SJSA1 (cell line): ENCODE results near the gene HOXB4. TPM values are rescaled to one million over a fixed set of nuclear protein-coding genes. Genes with fewer than 3 reads are reported as not detected.

Source experiments
- DNase-seq, 2 experiments: peaks; one replicate each; pipeline ENCODE4 v3.0.0-alpha.2; 2015 to 2020; ENCODE audit warnings: low spot score in 2 of 2, low read depth in 1 of 2
- H3K27ac ChIP-seq: fragments of 250-450 bp; sonication (Bioruptor Pico); 2 replicates; pipeline ENCODE4 v1.5.1; 2020; ENCODE audit warnings: mild to moderate bottlenecking, moderate library complexity
- H3K27me3 ChIP-seq: fragments of 250-450 bp; sonication (Bioruptor Pico); replicated peaks from 2 replicates; pipeline ENCODE4 v1.5.1; 2020; ENCODE audit warnings: mild to moderate bottlenecking, moderate library complexity
- H3K36me3 ChIP-seq: fragments of 250-450 bp; sonication (Bioruptor Pico); 2 replicates; pipeline ENCODE4 v1.5.1; 2020; ENCODE audit warnings: mild to moderate bottlenecking
- H3K4me1 ChIP-seq: fragments of 250-450 bp; sonication (Bioruptor Pico); replicated peaks from 2 replicates; pipeline ENCODE4 v1.6.1; 2021; ENCODE audit warnings: mild to moderate bottlenecking
- H3K4me3 ChIP-seq: fragments of 250-450 bp; sonication (Bioruptor Pico); 2 replicates; pipeline ENCODE4 v1.5.1; 2020; ENCODE audit warnings: mild to moderate bottlenecking
- H3K9me3 ChIP-seq: fragments of 250-450 bp; sonication (Bioruptor Pico); replicated peaks from 2 replicates; pipeline ENCODE4 v1.5.1; 2020; ENCODE audit warnings: mild to moderate bottlenecking
- total RNA-seq: library from RNA; depleted of rRNA; stranded (reverse); fragments of >200 nt; shearing (Covaris generic); gene quantifications from 2 replicates; pipeline ENCODE4 v1.2.3, GENCODE V29; 2014

Gene HOXB4
- total RNA-seq, 1 experiment from 2014 or later: 3.2 TPM

- no peak for DNase-seq
- Histone ChIP-seq H3K9me3 (no peaks in the 10 kb centered on the region), H3K4me3 (no peak overlapping the region), H3K4me1 (no peaks in the 10 kb centered on the region; the same call in 1 of the 2 replicates), H3K27me3 (no peaks in the 10 kb centered on the region), H3K36me3 (peaks cover 10% of the 10 kb centered on the region; the same call in 1 of the 2 replicates), H3K27ac (no peak overlapping the region)
These were observed 23.5 kb downstream of the HOXB4 start for GRCh38 chr17:48554412-48555257.

- Histone ChIP-seq H3K4me1 (no peaks in the 10 kb centered on the region; the same call in 1 of the 2 replicates), H3K36me3 (peaks cover 10% of the 10 kb centered on the region; the same call in 1 of the 2 replicates), H3K9me3 (no peaks in the 10 kb centered on the region), H3K27ac (no peak overlapping the region), H3K4me3 (no peak overlapping the region), H3K27me3 (no peaks in the 10 kb centered on the region)
- DNase-seq: no peak
These were observed 24.3 kb downstream of the HOXB4 start for GRCh38 chr17:48553826-48554225.

GRCh38 chr17:48553190-48553547, 25.0 kb downstream of the HOXB4 start:
- H3K9me3 ChIP-seq: no peaks in the 10 kb centered on the region
- no peak for DNase-seq
- peaks cover 10% of the 10 kb centered on the region; the same call in 1 of the 2 replicates for H3K36me3 ChIP-seq
- H3K4me1 ChIP-seq: no peaks in the 10 kb centered on the region; the same call in 1 of the 2 replicates
- no peaks in the 10 kb centered on the region for H3K27me3 ChIP-seq
- no peak overlapping the region for H3K27ac ChIP-seq
- H3K4me3 ChIP-seq: no peak overlapping the region

- Histone ChIP-seq H3K4me3 (no peak overlapping the region), H3K27me3 (no peaks in the 10 kb centered on the region), H3K27ac (no peak overlapping the region), H3K4me1 (no peaks in the 10 kb centered on the region; the same call in 1 of the 2 replicates), H3K9me3 (no peaks in the 10 kb centered on the region), H3K36me3 (peaks cover 10% of the 10 kb centered on the region; the same call in 1 of the 2 replicates)
- DNase-seq: no peak
These were observed 25.5 kb downstream of the HOXB4 start for GRCh38 chr17:48552466-48553189.

GRCh38 chr17:48551596-48552465, 26.3 kb downstream of the HOXB4 start:
- Histone ChIP-seq H3K9me3 (no peaks in the 10 kb centered on the region), H3K4me1 (no peaks in the 10 kb centered on the region; the same call in 1 of the 2 replicates), H3K27me3 (no peaks in the 10 kb centered on the region), H3K27ac (no peak overlapping the region), H3K4me3 (no peak overlapping the region), H3K36me3 (peaks cover 10% of the 10 kb centered on the region; the same call in 1 of the 2 replicates)
- DNase-seq: no peak

- Histone ChIP-seq H3K36me3 (peaks cover 10% of the 10 kb centered on the region; the same call in 1 of the 2 replicates), H3K27ac (no peak overlapping the region), H3K4me3 (no peak overlapping the region), H3K27me3 (no peaks in the 10 kb centered on the region), H3K9me3 (no peaks in the 10 kb centered on the region), H3K4me1 (no peaks in the 10 kb centered on the region; the same call in 1 of the 2 replicates)
- no peak for DNase-seq
These were observed 27.0 kb downstream of the HOXB4 start for GRCh38 chr17:48551214-48551555.

- Histone ChIP-seq H3K27me3 (no peaks in the 10 kb centered on the region), H3K4me1 (no peaks in the 10 kb centered on the region; the same call in 1 of the 2 replicates), H3K4me3 (no peak overlapping the region), H3K27ac (no peak overlapping the region), H3K9me3 (no peaks in the 10 kb centered on the region), H3K36me3 (peaks cover 10% of the 10 kb centered on the region; the same call in 1 of the 2 replicates)
- DNase-seq: no peak
These were observed 27.5 kb downstream of the HOXB4 start for GRCh38 chr17:48550502-48551213.

- H3K4me3 ChIP-seq: no peak overlapping the region
- H3K36me3 ChIP-seq: peaks cover 10% of the 10 kb centered on the region; the same call in 1 of the 2 replicates
- DNase-seq: no peak
- H3K27me3 ChIP-seq: no peaks in the 10 kb centered on the region
- H3K4me1 ChIP-seq: no peaks in the 10 kb centered on the region; the same call in 1 of the 2 replicates
- H3K27ac ChIP-seq: no peak overlapping the region
- no peaks in the 10 kb centered on the region for H3K9me3 ChIP-seq
These were observed 28.1 kb downstream of the HOXB4 start for GRCh38 chr17:48549914-48550501.

GRCh38 chr17:48549281-48549630, 28.9 kb downstream of the HOXB4 start:
- H3K9me3 ChIP-seq: no peaks in the 10 kb centered on the region
- no peak for DNase-seq
- no peak overlapping the region for H3K27ac ChIP-seq
- no peaks in the 10 kb centered on the region for H3K27me3 ChIP-seq
- H3K36me3 ChIP-seq: peaks cover 10% of the 10 kb centered on the region; the same call in 1 of the 2 replicates
- H3K4me1 ChIP-seq: no peaks in the 10 kb centered on the region
- H3K4me3 ChIP-seq: no peak overlapping the region

GRCh38 chr17:48548523-48549280, 29.4 kb downstream of the HOXB4 start:
- Histone ChIP-seq H3K9me3 (no peaks in the 10 kb centered on the region), H3K36me3 (peaks cover 10% of the 10 kb centered on the region; the same call in 1 of the 2 replicates), H3K4me1 (0 out of 2 replicates have a peak, but pooled peaks cover 3% of the 10 kb centered on the region), H3K4me3 (no peak overlapping the region), H3K27ac (no peak overlapping the region), H3K27me3 (no peaks in the 10 kb centered on the region)
- DNase-seq: no peak

GRCh38 chr17:48547808-48548522, 30.2 kb downstream of the HOXB4 start:
- Histone ChIP-seq H3K4me1 (peaks cover 7% of the 10 kb centered on the region), H3K27me3 (no peaks in the 10 kb centered on the region), H3K9me3 (no peaks in the 10 kb centered on the region), H3K4me3 (no peak overlapping the region), H3K36me3 (peaks cover 10% of the 10 kb centered on the region; the same call in 1 of the 2 replicates), H3K27ac (no peak overlapping the region)
- DNase-seq: no peak
